ENCODE measurements around the gene RERE. TPM values are rescaled to one million over a fixed set of nuclear protein-coding genes. Genes with fewer than 3 reads are reported as not detected.

Gene RERE
- total RNA-seq, 1 donor from 2014 or later: 124 TPM

GRCh38 chr1:8706995-8707396, 110.4 kb downstream of the RERE start:
- peak overlapping the region; percentile 3 for H3K27ac Mint-ChIP-seq (ENCODE audit: unreplicated experiment)
- no peak overlapping the region for H3K27ac ChIP-seq (ENCODE audit: low read depth, low read length)
- TF ChIP-seq, protein P1, sequence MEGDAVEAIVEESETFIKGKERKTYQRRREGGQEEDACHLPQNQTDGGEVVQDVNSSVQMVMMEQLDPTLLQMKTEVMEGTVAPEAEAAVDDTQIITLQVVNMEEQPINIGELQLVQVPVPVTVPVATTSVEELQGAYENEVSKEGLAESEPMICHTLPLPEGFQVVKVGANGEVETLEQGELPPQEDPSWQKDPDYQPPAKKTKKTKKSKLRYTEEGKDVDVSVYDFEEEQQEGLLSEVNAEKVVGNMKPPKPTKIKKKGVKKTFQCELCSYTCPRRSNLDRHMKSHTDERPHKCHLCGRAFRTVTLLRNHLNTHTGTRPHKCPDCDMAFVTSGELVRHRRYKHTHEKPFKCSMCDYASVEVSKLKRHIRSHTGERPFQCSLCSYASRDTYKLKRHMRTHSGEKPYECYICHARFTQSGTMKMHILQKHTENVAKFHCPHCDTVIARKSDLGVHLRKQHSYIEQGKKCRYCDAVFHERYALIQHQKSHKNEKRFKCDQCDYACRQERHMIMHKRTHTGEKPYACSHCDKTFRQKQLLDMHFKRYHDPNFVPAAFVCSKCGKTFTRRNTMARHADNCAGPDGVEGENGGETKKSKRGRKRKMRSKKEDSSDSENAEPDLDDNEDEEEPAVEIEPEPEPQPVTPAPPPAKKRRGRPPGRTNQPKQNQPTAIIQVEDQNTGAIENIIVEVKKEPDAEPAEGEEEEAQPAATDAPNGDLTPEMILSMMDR (IDR thresholded peaks at IDR 0.05; ENCODE audit: insufficient read depth, low read depth, low read length): no peak
- no peak for TF ChIP-seq EZH2 (IDR thresholded peaks at IDR 0.05; ENCODE audit: insufficient read depth, low read length)
- H2AFZ ChIP-seq (ENCODE audit: low read depth, low read length): no peak overlapping the region
- H3K36me3 Mint-ChIP-seq (ENCODE audit: low read depth, unreplicated experiment): peaks cover 10% of the 10 kb centered on the region
- no peak for FAIRE-seq
- no peak overlapping the region for H3K4me3 ChIP-seq (ENCODE audit: insufficient read depth, low read depth, low read length)
- peaks cover 18% of the 10 kb centered on the region for H4K20me1 ChIP-seq (ENCODE audit: insufficient read depth, low read length)
- no peaks in the 10 kb centered on the region for H3K36me3 ChIP-seq (ENCODE audit: insufficient read depth, low read length)
- peaks cover 29% of the 10 kb centered on the region for H3K4me1 ChIP-seq (ENCODE audit: insufficient read depth, low read length)
- H3K9me3 ChIP-seq (ENCODE audit: insufficient read depth, low read depth, low read length): no peaks in the 10 kb centered on the region
- DNase-seq (ENCODE audit: low read depth): peak; percentile 84
- peak overlapping the region; percentile 41 for H3K4me2 ChIP-seq (ENCODE audit: low read length)
- peaks cover 36% of the 10 kb centered on the region for H3K4me1 Mint-ChIP-seq (ENCODE audit: low read depth, unreplicated experiment)
- H3K9ac ChIP-seq (ENCODE audit: low read length): no peak overlapping the region
- peaks cover 10% of the 10 kb centered on the region for H3K79me2 ChIP-seq (ENCODE audit: insufficient read depth, low read length)
- H3K27me3 ChIP-seq (ENCODE audit: insufficient read depth, low read length): no peaks in the 10 kb centered on the region
- no peak overlapping the region for H3K4me3 Mint-ChIP-seq (ENCODE audit: unreplicated experiment)
- no peaks in the 10 kb centered on the region for H3K27me3 Mint-ChIP-seq (ENCODE audit: low read depth, unreplicated experiment)
- H3K9me3 Mint-ChIP-seq (ENCODE audit: unreplicated experiment): no peaks in the 10 kb centered on the region

DNA sequence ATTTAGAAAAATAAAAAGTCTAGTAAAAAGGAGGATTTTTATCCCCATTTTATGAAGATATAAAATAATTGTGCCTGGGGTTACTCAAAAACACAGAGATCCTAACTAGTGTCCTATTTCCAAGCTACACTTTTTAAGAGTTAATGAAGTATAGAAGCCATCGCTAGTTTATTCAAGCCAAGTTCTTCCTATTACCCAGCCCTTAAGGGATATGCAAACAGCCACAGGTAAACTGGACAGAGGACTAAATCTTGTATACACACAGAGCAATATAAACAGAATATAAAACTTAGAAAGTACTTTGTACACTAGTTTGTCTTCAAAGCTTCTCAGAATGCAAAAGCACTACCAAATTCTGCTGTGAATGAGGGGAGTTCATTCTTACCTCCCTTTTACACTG, 111.1 kb downstream of the RERE start:
- Histone ChIP-seq H3K9ac (ENCODE audit: low read length) (no peak overlapping the region), H3K4me3 (ENCODE audit: insufficient read depth, low read depth, low read length) (no peak overlapping the region), H3K9me3 (ENCODE audit: insufficient read depth, low read depth, low read length) (no peaks in the 10 kb centered on the region), H3K4me2 (ENCODE audit: low read length) (no peak overlapping the region), H2AFZ (ENCODE audit: low read depth, low read length) (no peak overlapping the region), H3K27ac (ENCODE audit: low read depth, low read length) (no peak overlapping the region), H3K27me3 (ENCODE audit: insufficient read depth, low read length) (no peaks in the 10 kb centered on the region), H4K20me1 (ENCODE audit: insufficient read depth, low read length) (peaks cover 18% of the 10 kb centered on the region), H3K4me1 (ENCODE audit: insufficient read depth, low read length) (peaks cover 28% of the 10 kb centered on the region), H3K79me2 (ENCODE audit: insufficient read depth, low read length) (peaks cover 14% of the 10 kb centered on the region), H3K36me3 (ENCODE audit: insufficient read depth, low read length) (no peaks in the 10 kb centered on the region)
- H3K9me3 Mint-ChIP-seq (ENCODE audit: unreplicated experiment): no peaks in the 10 kb centered on the region
- no peak overlapping the region for H3K4me3 Mint-ChIP-seq (ENCODE audit: unreplicated experiment)
- peaks cover 10% of the 10 kb centered on the region for H3K36me3 Mint-ChIP-seq (ENCODE audit: low read depth, unreplicated experiment)
- no peak for TF ChIP-seq EZH2 (IDR thresholded peaks at IDR 0.05; ENCODE audit: insufficient read depth, low read length)
- TF ChIP-seq, protein P1 (IDR thresholded peaks at IDR 0.05; ENCODE audit: insufficient read depth, low read depth, low read length): no peak
- DNase-seq (ENCODE audit: low read depth) (no peak), FAIRE-seq (no peak)
- H3K4me1 Mint-ChIP-seq (ENCODE audit: low read depth, unreplicated experiment): peaks cover 34% of the 10 kb centered on the region
- no peaks in the 10 kb centered on the region for H3K27me3 Mint-ChIP-seq (ENCODE audit: low read depth, unreplicated experiment)
- H3K27ac Mint-ChIP-seq (ENCODE audit: unreplicated experiment): no peak overlapping the region

DNA sequence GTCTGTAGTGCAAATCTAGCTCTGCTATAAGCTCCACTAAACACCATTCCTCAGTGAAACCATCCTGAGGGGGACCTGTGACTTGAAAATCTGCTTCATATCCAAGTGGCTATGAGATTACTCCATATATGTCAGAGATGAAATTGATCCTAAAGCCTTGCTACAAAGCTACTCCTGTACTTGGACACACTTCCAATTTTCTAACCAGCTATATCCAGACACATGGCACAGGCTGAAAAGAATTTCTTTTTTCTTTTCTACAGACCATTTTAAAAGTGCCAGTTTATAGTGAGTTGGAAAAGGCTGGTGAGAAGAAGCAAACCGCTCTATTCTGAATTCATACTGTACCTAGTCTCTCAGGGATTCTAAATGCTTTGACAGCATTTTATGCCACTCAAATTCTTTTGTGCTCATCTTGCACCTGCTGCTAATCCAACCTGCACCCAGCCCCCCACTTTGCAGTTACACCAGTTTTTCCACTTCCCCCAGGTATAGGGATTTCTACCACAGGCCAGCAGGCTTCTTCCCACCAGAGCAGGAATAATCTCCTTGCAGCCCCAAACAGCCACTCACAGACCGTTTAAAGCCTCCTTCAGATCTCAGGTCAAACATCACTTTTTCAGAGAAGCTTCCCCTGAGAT, 112.5 kb downstream of the RERE start:
- H3K9ac ChIP-seq (ENCODE audit: low read length): no peak overlapping the region
- Mint-ChIP-seq H3K27ac (ENCODE audit: unreplicated experiment) (peak overlapping the region; percentile 59), H3K4me1 (ENCODE audit: low read depth, unreplicated experiment) (peaks cover 38% of the 10 kb centered on the region), H3K36me3 (ENCODE audit: low read depth, unreplicated experiment) (peaks cover 10% of the 10 kb centered on the region), H3K4me3 (ENCODE audit: unreplicated experiment) (peak overlapping the region; percentile 75), H3K9me3 (ENCODE audit: unreplicated experiment) (no peaks in the 10 kb centered on the region), H3K27me3 (ENCODE audit: low read depth, unreplicated experiment) (no peaks in the 10 kb centered on the region)
- H2AFZ ChIP-seq (ENCODE audit: low read depth, low read length): no peak overlapping the region
- H4K20me1 ChIP-seq (ENCODE audit: insufficient read depth, low read length): peaks cover 29% of the 10 kb centered on the region
- no peaks in the 10 kb centered on the region for H3K27me3 ChIP-seq (ENCODE audit: insufficient read depth, low read length)
- FAIRE-seq (no peak), DNase-seq (ENCODE audit: low read depth) (no peak)
- no peak overlapping the region for H3K4me3 ChIP-seq (ENCODE audit: insufficient read depth, low read depth, low read length)
- TF ChIP-seq, protein P1 (IDR thresholded peaks at IDR 0.05; ENCODE audit: insufficient read depth, low read depth, low read length): no peak
- no peak for TF ChIP-seq EZH2 (IDR thresholded peaks at IDR 0.05; ENCODE audit: insufficient read depth, low read length)
- H3K36me3 ChIP-seq (ENCODE audit: insufficient read depth, low read length): no peaks in the 10 kb centered on the region
- H3K9me3 ChIP-seq (ENCODE audit: insufficient read depth, low read depth, low read length): no peaks in the 10 kb centered on the region
- no peak overlapping the region for H3K4me2 ChIP-seq (ENCODE audit: low read length)
- H3K79me2 ChIP-seq (ENCODE audit: insufficient read depth, low read length): peaks cover 27% of the 10 kb centered on the region
- H3K4me1 ChIP-seq (ENCODE audit: insufficient read depth, low read length): peaks cover 28% of the 10 kb centered on the region
- no peak overlapping the region for H3K27ac ChIP-seq (ENCODE audit: low read depth, low read length)
